Esophagus muscularis mucosa (tissue), 4 donors: ENCODE data around the gene LHX6.

Experiments
- CTCF ChIP-seq, 3 experiments: fragments of 200-600 bp in 2 of 3; fragments of 450-650 bp in 1 of 3; sonication (generic) in 2 of 3; IDR thresholded peaks; one replicate each; pipeline ENCODE4 v1.5.1; 2017 to 2019; ENCODE audit warnings: antibody characterized with exemption in 3 of 3, mild to moderate bottlenecking in 2 of 3, moderate library complexity in 1 of 3
- EP300 ChIP-seq: sonication (generic); formaldehyde crosslinking; IDR thresholded peaks from one replicate; pipeline ENCODE4 v1.6.1; 2017; ENCODE audit warnings: antibody characterized with exemption
- POLR2A ChIP-seq: fragments of 450-650 bp; IDR thresholded peaks from one replicate; pipeline ENCODE4 v1.6.1; 2017; ENCODE audit warnings: antibody characterized with exemption, moderate library complexity, mild to moderate bottlenecking, low read depth
- POLR2AphosphoS5 ChIP-seq, 2 donors: sonication (generic); formaldehyde crosslinking; IDR thresholded peaks; one replicate each; pipeline ENCODE4 v1.6.1; 2017; ENCODE audit warnings: antibody characterized with exemption in 2 of 2

GRCh38 chr9:122216798-122217418 lies 11.8 kb downstream of the LHX6 start:
- TF ChIP-seq POLR2AphosphoS5 (IDR thresholded peaks at IDR 0.05), result no peak
- TF ChIP-seq POLR2A, result no peak
- TF ChIP-seq CTCF (IDR thresholded peaks at IDR 0.05), result no peak
- no peak for TF ChIP-seq EP300
